ENCODE measurements around the gene HAPSTR1. TPM values are rescaled to one million over a fixed set of nuclear protein-coding genes. Genes with fewer than 3 reads are reported as not detected.

HAPSTR1 gene
- polyA plus RNA-seq, 1 of the 3 experiments (the other 2 are of a cell fraction): 7.0 TPM

DNA sequence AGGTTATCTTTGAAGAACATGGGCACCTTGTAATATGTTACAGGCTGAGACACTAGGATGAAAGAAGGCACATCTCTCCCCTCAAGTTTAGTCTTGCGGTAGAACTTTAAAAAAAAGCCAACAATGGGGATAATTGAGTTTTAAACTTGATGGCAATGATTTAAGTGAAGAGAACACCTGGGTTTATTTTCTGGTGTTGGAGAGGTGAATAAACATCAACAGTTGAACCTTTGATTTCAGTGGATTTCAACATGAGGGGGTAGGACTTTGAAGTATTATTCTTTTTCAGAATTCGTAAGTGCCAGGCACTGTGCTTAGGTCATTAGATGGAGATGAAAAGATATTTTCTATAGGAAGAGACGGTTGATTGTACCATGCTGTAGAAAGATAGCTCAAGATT, 22.3 kb downstream of the HAPSTR1 start:
- no peak overlapping the region for H3K4me3 ChIP-seq (ENCODE audit: low read depth in 2 of 2, low read length in 1 of 2)
- no peak overlapping the region for H3K27ac ChIP-seq (ENCODE audit: low read depth in 2 of 2, low read length in 1 of 2)
- DNase-seq: no peak
- H3K36me3 ChIP-seq (replicated peaks in 1 of 2; ENCODE audit: control insufficient read depth in 1 of 2, insufficient read depth in 2 of 2, low read length in 1 of 2): peaks cover 50 to 56% of the 10 kb centered on the region in 2 experiments
- peaks cover 32% of the 10 kb centered on the region for H3F3A ChIP-seq (replicated peaks; ENCODE audit: insufficient read depth)
- ChIA-PET POLR2A (no interaction called here), CTCF (interaction anchor here (1.2 kb wide), 1 partner anchor 25 kb away, joined by 3 read pairs; no protein-coding TSS in a partner anchor)
- no peak overlapping the region for H3K4me2 ChIP-seq
- H2AFZ ChIP-seq (ENCODE audit: low read depth): no peak overlapping the region
- peaks cover 100% of the 10 kb centered on the region for H4K20me1 ChIP-seq (ENCODE audit: insufficient read depth)
- TF ChIP-seq ELF1 (IDR thresholded peaks at IDR 0.05): no peak
- no peak for TF ChIP-seq TEAD4 (IDR thresholded peaks at IDR 0.05; ENCODE audit: borderline replicate concordance, insufficient read depth)
- no peak for TF ChIP-seq RAD21 (IDR thresholded peaks at IDR 0.05; ENCODE audit: low read length)
- no peak for TF ChIP-seq ZBTB33 (IDR thresholded peaks at IDR 0.05; ENCODE audit: borderline replicate concordance, low read depth)
- no peak for TF ChIP-seq EZH2phosphoT487 (IDR thresholded peaks at IDR 0.05; ENCODE audit: borderline replicate concordance, low read depth)
- TF ChIP-seq RFX5 (IDR thresholded peaks at IDR 0.05; ENCODE audit: low read length): no peak
- no peaks in the 10 kb centered on the region for H3K27me3 ChIP-seq (ENCODE audit: insufficient read depth)
- H3K4me1 ChIP-seq (ENCODE audit: control insufficient read depth in 1 of 2, insufficient read depth in 2 of 2, low read depth in 1 of 2, low read length in 1 of 2): peaks cover 19 to 56% of the 10 kb centered on the region in 2 experiments; a peak in 3 of 4 replicates
- H3K9ac ChIP-seq: no peak overlapping the region
- peaks cover 99% of the 10 kb centered on the region for H3K79me2 ChIP-seq (ENCODE audit: insufficient read depth)
- H3K9me3 ChIP-seq: no peaks in the 10 kb centered on the region
- H3K9me2 ChIP-seq: no peaks in the 10 kb centered on the region
- WGBS (ENCODE audit: low lambda C conversion rate): 97% methylated on average over 3 of the region's 3 CpGs

GRCh38 chr16:9114112-9114511, 22.7 kb downstream of the HAPSTR1 start:
- peaks cover 99% of the 10 kb centered on the region for H3K79me2 ChIP-seq (ENCODE audit: insufficient read depth)
- no peak for TF ChIP-seq GATA2 (CRISPR knock-in tag; IDR thresholded peaks at IDR 0.05)
- no peak for TF ChIP-seq YY1 (IDR thresholded peaks at IDR 0.05; ENCODE audit: low read depth)
- no peak for TF ChIP-seq EZH2phosphoT487 (IDR thresholded peaks at IDR 0.05; ENCODE audit: borderline replicate concordance, low read depth)
- TF ChIP-seq REST (IDR thresholded peaks at IDR 0.05; ENCODE audit: low read depth, low read length): no peak
- TF ChIP-seq TEAD4 (IDR thresholded peaks at IDR 0.05; ENCODE audit: borderline replicate concordance, insufficient read depth): no peak
- TF ChIP-seq RCOR1 (IDR thresholded peaks at IDR 0.05; ENCODE audit: low read length): no peak
- no peak for TF ChIP-seq TAF1 (IDR thresholded peaks at IDR 0.05; ENCODE audit: borderline replicate concordance, low read depth, low read length)
- H3K9ac ChIP-seq: no peak overlapping the region
- H3K4me2 ChIP-seq: no peak overlapping the region
- no peaks in the 10 kb centered on the region for H3K9me3 ChIP-seq
- POLR2A ChIA-PET: interaction anchor here (1.2 kb wide), 1 partner anchor 23 kb away, joined by 3 read pairs; the partner anchor contains the start of gene HAPSTR1
- no peak for DNase-seq
- peaks cover 100% of the 10 kb centered on the region for H4K20me1 ChIP-seq (ENCODE audit: insufficient read depth)
- H2AFZ ChIP-seq (ENCODE audit: low read depth): no peak overlapping the region
- H3F3A ChIP-seq (replicated peaks; ENCODE audit: insufficient read depth): peaks cover 33% of the 10 kb centered on the region
- peaks cover 19 to 60% of the 10 kb centered on the region in 2 experiments for H3K4me1 ChIP-seq (ENCODE audit: control insufficient read depth in 1 of 2, insufficient read depth in 2 of 2, low read depth in 1 of 2, low read length in 1 of 2)
- WGBS (ENCODE audit: low lambda C conversion rate): 98% methylated on average over 5 of the region's 5 CpGs
- H3K36me3 ChIP-seq (replicated peaks in 1 of 2; ENCODE audit: control insufficient read depth in 1 of 2, insufficient read depth in 2 of 2, low read length in 1 of 2): peaks cover 50 to 55% of the 10 kb centered on the region in 2 experiments
- H3K27ac ChIP-seq (ENCODE audit: low read depth in 2 of 2, low read length in 1 of 2): no peak overlapping the region
- CTCF ChIA-PET: interaction anchor here (1.2 kb wide), 1 partner anchor 12 kb away, joined by 4 read pairs; no protein-coding TSS in a partner anchor
- H3K9me2 ChIP-seq: no peaks in the 10 kb centered on the region
- H3K4me3 ChIP-seq (ENCODE audit: low read depth in 2 of 2, low read length in 1 of 2): no peak overlapping the region
- no peaks in the 10 kb centered on the region for H3K27me3 ChIP-seq (ENCODE audit: insufficient read depth)
